Liver (tissue), 3 donors: ENCODE results near the gene CFAP300.

Experiments
- EGR1 ChIP-seq, 2 donors: IDR thresholded peaks; 2 replicates each; pipeline ENCODE4 v1.6.1; 2016 to 2018; ENCODE audit warnings: antibody characterized with exemption in 2 of 2, low read depth in 2 of 2
- FOXA1 ChIP-seq: IDR thresholded peaks from 2 replicates; pipeline ENCODE4 v1.6.1; 2016; ENCODE audit warnings: antibody characterized with exemption
- GABPA ChIP-seq, 2 donors: IDR thresholded peaks in 1 of 2; conservative IDR thresholded peaks in 1 of 2; 2 replicates each; pipeline ENCODE4 v1.6.1; 2016; ENCODE audit warnings: antibody characterized with exemption in 2 of 2, mild to moderate bottlenecking in 1 of 2, moderate library complexity in 1 of 2
- HNF4A ChIP-seq, 2 donors: conservative IDR thresholded peaks; 2 replicates each; pipeline ENCODE4 v1.6.1; 2016; ENCODE audit warnings: antibody characterized with exemption in 2 of 2, mild to moderate bottlenecking in 2 of 2
- HNF4G ChIP-seq: IDR thresholded peaks from 2 replicates; pipeline ENCODE4 v1.6.1; 2016; ENCODE audit warnings: antibody characterized with exemption
- RAD21 ChIP-seq, 2 donors: IDR thresholded peaks; 2 replicates each; pipeline ENCODE4 v1.6.1; 2016; ENCODE audit warnings: antibody characterized with exemption in 2 of 2, mild to moderate bottlenecking in 2 of 2
- SP1 ChIP-seq: IDR thresholded peaks from 2 replicates; pipeline ENCODE4 v1.6.1; 2018; ENCODE audit warnings: antibody characterized with exemption, mild to moderate bottlenecking
- TAF1 ChIP-seq: conservative IDR thresholded peaks from 2 replicates; pipeline ENCODE4 v1.6.1; 2016; ENCODE audit warnings: antibody characterized with exemption, mild to moderate bottlenecking
- YY1 ChIP-seq: IDR thresholded peaks from 2 replicates; pipeline ENCODE4 v1.6.1; 2016; ENCODE audit warnings: antibody characterized with exemption, mild to moderate bottlenecking
- TF ChIP-seq, protein P1 (sequence below): fragments of 150-350 bp; IDR thresholded peaks from 2 replicates; pipeline ENCODE4 v1.5.1; 2017; ENCODE audit warnings: improper control_type of control experiment, low read depth, low read length; ENCODE audit not compliant: missing input control
- TF ChIP-seq, protein P2 (sequence below): IDR thresholded peaks from 2 replicates; pipeline ENCODE4 v1.6.1; 2016; ENCODE audit warnings: antibody characterized with exemption, mild to moderate bottlenecking
- TF ChIP-seq, protein P3 (sequence below): IDR thresholded peaks from 2 replicates; pipeline ENCODE4 v1.6.1; 2016; ENCODE audit warnings: antibody characterized with exemption
- donor health status: healthy.
- donor health status: healthy.

DNA sequence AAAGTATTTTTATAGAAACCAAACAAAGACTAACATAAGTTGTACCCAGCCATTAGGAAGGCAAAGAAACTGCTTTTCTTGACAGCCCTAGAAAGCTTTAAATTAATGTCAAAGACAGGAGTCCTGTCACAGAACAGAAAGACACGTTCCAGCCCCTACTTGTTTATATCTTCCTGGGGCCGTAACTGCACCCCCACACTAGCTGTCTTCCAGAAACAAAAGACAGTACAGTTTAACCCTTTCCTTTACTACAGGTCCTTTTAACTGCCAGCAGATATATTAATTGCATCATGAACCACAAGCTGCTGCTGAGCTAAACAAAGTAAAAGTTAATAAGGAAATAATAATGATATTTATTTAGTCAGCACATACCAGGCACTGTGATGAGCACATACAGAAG, 20.3 kb upstream of the CFAP300 start:
- TF ChIP-seq HNF4A (conservative IDR thresholded peaks at IDR 0.05) (no peak), RAD21 (IDR thresholded peaks at IDR 0.05) (no peak), YY1 (no peak), SP1 (no peak), GABPA (IDR thresholded peaks at IDR 0.05 in 1 of 2, conservative IDR thresholded peaks at IDR 0.05 in 1 of 2) (no peak), EGR1 (IDR thresholded peaks at IDR 0.05; ENCODE audit: low read depth in 2 of 2) (no peak), FOXA1 (no peak), TAF1 (no peak), HNF4G (no peak)
- TF ChIP-seq, protein P1, sequence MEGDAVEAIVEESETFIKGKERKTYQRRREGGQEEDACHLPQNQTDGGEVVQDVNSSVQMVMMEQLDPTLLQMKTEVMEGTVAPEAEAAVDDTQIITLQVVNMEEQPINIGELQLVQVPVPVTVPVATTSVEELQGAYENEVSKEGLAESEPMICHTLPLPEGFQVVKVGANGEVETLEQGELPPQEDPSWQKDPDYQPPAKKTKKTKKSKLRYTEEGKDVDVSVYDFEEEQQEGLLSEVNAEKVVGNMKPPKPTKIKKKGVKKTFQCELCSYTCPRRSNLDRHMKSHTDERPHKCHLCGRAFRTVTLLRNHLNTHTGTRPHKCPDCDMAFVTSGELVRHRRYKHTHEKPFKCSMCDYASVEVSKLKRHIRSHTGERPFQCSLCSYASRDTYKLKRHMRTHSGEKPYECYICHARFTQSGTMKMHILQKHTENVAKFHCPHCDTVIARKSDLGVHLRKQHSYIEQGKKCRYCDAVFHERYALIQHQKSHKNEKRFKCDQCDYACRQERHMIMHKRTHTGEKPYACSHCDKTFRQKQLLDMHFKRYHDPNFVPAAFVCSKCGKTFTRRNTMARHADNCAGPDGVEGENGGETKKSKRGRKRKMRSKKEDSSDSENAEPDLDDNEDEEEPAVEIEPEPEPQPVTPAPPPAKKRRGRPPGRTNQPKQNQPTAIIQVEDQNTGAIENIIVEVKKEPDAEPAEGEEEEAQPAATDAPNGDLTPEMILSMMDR = no peak
- TF ChIP-seq, protein P2, sequence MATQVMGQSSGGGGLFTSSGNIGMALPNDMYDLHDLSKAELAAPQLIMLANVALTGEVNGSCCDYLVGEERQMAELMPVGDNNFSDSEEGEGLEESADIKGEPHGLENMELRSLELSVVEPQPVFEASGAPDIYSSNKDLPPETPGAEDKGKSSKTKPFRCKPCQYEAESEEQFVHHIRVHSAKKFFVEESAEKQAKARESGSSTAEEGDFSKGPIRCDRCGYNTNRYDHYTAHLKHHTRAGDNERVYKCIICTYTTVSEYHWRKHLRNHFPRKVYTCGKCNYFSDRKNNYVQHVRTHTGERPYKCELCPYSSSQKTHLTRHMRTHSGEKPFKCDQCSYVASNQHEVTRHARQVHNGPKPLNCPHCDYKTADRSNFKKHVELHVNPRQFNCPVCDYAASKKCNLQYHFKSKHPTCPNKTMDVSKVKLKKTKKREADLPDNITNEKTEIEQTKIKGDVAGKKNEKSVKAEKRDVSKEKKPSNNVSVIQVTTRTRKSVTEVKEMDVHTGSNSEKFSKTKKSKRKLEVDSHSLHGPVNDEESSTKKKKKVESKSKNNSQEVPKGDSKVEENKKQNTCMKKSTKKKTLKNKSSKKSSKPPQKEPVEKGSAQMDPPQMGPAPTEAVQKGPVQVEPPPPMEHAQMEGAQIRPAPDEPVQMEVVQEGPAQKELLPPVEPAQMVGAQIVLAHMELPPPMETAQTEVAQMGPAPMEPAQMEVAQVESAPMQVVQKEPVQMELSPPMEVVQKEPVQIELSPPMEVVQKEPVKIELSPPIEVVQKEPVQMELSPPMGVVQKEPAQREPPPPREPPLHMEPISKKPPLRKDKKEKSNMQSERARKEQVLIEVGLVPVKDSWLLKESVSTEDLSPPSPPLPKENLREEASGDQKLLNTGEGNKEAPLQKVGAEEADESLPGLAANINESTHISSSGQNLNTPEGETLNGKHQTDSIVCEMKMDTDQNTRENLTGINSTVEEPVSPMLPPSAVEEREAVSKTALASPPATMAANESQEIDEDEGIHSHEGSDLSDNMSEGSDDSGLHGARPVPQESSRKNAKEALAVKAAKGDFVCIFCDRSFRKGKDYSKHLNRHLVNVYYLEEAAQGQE = no peak
- TF ChIP-seq, protein P3, sequence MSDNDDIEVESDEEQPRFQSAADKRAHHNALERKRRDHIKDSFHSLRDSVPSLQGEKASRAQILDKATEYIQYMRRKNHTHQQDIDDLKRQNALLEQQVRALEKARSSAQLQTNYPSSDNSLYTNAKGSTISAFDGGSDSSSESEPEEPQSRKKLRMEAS = no peak
